K562 (cell line): Measurements from ENCODE around the gene ZNF775. TPM values are rescaled to one million over a fixed set of nuclear protein-coding genes. Genes with fewer than 3 reads are reported as not detected.

Source experiments
- BRF1 ChIP-seq: IDR thresholded peaks from 3 replicates; pipeline ENCODE4 v1.6.1; 2011; ENCODE audit warnings: borderline replicate concordance, mild to moderate bottlenecking; ENCODE audit not compliant: insufficient read length; ENCODE audit errors: extremely low read depth
- C11orf30 ChIP-seq: fragments of 450-650 bp; IDR thresholded peaks from 2 replicates; pipeline ENCODE4 v1.6.1; 2016; ENCODE audit warnings: low read depth, mild to moderate bottlenecking
- DMBX1 ChIP-seq: fragments of 250-450 bp; sonication (Bioruptor Pico); IDR thresholded peaks from 2 replicates; pipeline ENCODE4 v1.8.0; 2022; ENCODE audit warnings: inconsistent platforms, mild to moderate bottlenecking, moderate library complexity, borderline replicate concordance
- EWSR1 ChIP-seq: fragments of 450-650 bp; IDR thresholded peaks from 2 replicates; pipeline ENCODE4 v1.6.1; 2018; ENCODE audit warnings: borderline replicate concordance, mild to moderate bottlenecking, low read depth, moderate library complexity; ENCODE audit not compliant: partially characterized antibody
- FOSL1 ChIP-seq: fragments of 200-800 bp; sonication (Bioruptor generic); conservative IDR thresholded peaks from 2 replicates; pipeline ENCODE4 v1.6.1; 2016; ENCODE audit warnings: missing genetic modification characterization, missing compliant biosample characterization
- FOXM1 ChIP-seq, 2 experiments: fragments of 450-650 bp in 1 of 2; sonication (generic) in 1 of 2; formaldehyde crosslinking in 1 of 2; IDR thresholded peaks; 2 replicates each; pipeline versions ENCODE4 v1.6.1 to v1.9.0; 2017 to 2022; ENCODE audit warnings: low read depth in 2 of 2, mild to moderate bottlenecking in 2 of 2, missing genetic modification reagents in 1 of 2, moderate library complexity in 1 of 2
- GTF2A2 ChIP-seq: IDR thresholded peaks from 2 replicates; pipeline ENCODE4 v1.6.1; 2016; ENCODE audit warnings: mild to moderate bottlenecking, missing genetic modification characterization, missing compliant biosample characterization
- JUND ChIP-seq, 2 experiments: IDR thresholded peaks; 2 replicates in 1 of 2; 3 replicates in 1 of 2; pipeline ENCODE4 v1.6.1; 2011; ENCODE audit warnings: borderline replicate concordance in 2 of 2, low read depth in 2 of 2, low read length in 2 of 2, improper control_type of control experiment in 1 of 2, missing biosample characterization in 1 of 2, missing genetic modification characterization in 1 of 2, missing genetic modification reagents in 1 of 2
- MBD1 ChIP-seq: fragments of 250-450 bp; sonication (Bioruptor Pico); IDR thresholded peaks from 2 replicates; pipeline ENCODE4 v1.8.0; 2022; ENCODE audit warnings: inconsistent platforms
- MTA1 ChIP-seq: fragments of 450-650 bp; IDR thresholded peaks from 2 replicates; pipeline ENCODE4 v1.6.1; 2017; ENCODE audit warnings: borderline replicate concordance
- MXI1 ChIP-seq: IDR thresholded peaks from 2 replicates; pipeline ENCODE4 v1.6.1; 2011; ENCODE audit warnings: low read depth, mild to moderate bottlenecking, improper control_type of control experiment, low read length
- PHTF2 ChIP-seq: fragments of 250-450 bp; sonication (Bioruptor Pico); IDR thresholded peaks from 2 replicates; pipeline ENCODE4 v1.5.0; 2021; ENCODE audit warnings: mild to moderate bottlenecking
- PREB ChIP-seq: sonication (generic); formaldehyde crosslinking; IDR thresholded peaks from 2 replicates; pipeline ENCODE4 v1.8.1; 2023; ENCODE audit warnings: mild to moderate bottlenecking, missing genetic modification reagents
- RNF219 ChIP-seq: fragments of 250-450 bp; sonication (Bioruptor Pico); IDR thresholded peaks from 2 replicates; pipeline ENCODE4 v1.5.0; 2022; ENCODE audit warnings: mild to moderate bottlenecking
- TARDBP ChIP-seq: fragments of 450-650 bp; IDR thresholded peaks from 2 replicates; pipeline ENCODE4 v1.6.1; 2016
- THRAP3 ChIP-seq: fragments of 450-650 bp; IDR thresholded peaks from 2 replicates; pipeline ENCODE4 v1.6.1; 2016; ENCODE audit warnings: mild to moderate bottlenecking, inconsistent platforms, borderline replicate concordance
- WHSC1 ChIP-seq: IDR thresholded peaks from one replicate; pipeline ENCODE4 v1.6.1; 2012; ENCODE audit warnings: low read length, control low read depth, inconsistent platforms
- ZEB2 ChIP-seq: fragments of 450-650 bp; IDR thresholded peaks from 2 replicates; pipeline ENCODE4 v1.6.1; 2016
- ZNF263 ChIP-seq: sonication (generic); formaldehyde crosslinking; IDR thresholded peaks from 2 replicates; pipeline ENCODE4 v1.8.0; 2022; ENCODE audit warnings: mild to moderate bottlenecking, missing genetic modification reagents, borderline replicate concordance
- ZNF324 ChIP-seq: fragments of 250-450 bp; sonication (Bioruptor Pico); IDR thresholded peaks from 2 replicates; pipeline ENCODE4 v1.4.0; 2020; ENCODE audit warnings: mild to moderate bottlenecking
- ZNF717 ChIP-seq: fragments of 250-450 bp; sonication (Bioruptor Pico); IDR thresholded peaks from 2 replicates; pipeline ENCODE4 v1.5.0; 2021
- ZNF766 ChIP-seq: fragments of 200-800 bp; sonication (Bioruptor generic); conservative IDR thresholded peaks from 2 replicates; pipeline ENCODE4 v1.6.1; 2016; ENCODE audit warnings: missing genetic modification characterization, missing compliant biosample characterization
- polyA plus RNA-seq, 8 experiments: library from polyadenylated mRNA; depleted of rRNA in 4 of 8; stranded (reverse) in 5 of 8; unstranded in 3 of 8; fragments of >200 nt; fragmentation: Nextera tagmentation in 2 of 8; fragmentation: Illumina TruSeq in 1 of 8; extraction: Ambion mirVana in 2 of 8; extraction: Trizol in 1 of 8; gene quantifications; 2 replicates each; pipeline versions ENCODE4 v1.2.1 to v1.2.3, GENCODE V29; 2011 to 2014; ENCODE audit warnings: inconsistent platforms in 1 of 8, missing spikeins in 1 of 8
- total RNA-seq, 7 experiments: library from RNA; depleted of rRNA in 6 of 7; stranded (reverse); fragments of >200 nt in 6 of 7; fragmentation: Illumina TruSeq in 2 of 7; extraction: Trizol in 2 of 7; gene quantifications; 2 replicates each; pipeline versions ENCODE4 v1.2.1 to v1.2.3, GENCODE V29; 2011 to 2021; ENCODE audit warnings: low replicate concordance in 1 of 7

Gene ZNF775
- total and polyA plus RNA-seq, 9 of the 15 experiments (the other 6 are each of a cell fraction or from before 2014, with no cell fraction given): 0.04 to 18.7 (median 4.9) TPM

GRCh38 chr7:150357771-150358427, 21.2 kb upstream of the ZNF775 start (continued):
- TF ChIP-seq EWSR1 (no peak), BRF1 (no peak), FOSL1 (tag) (peak; percentile 93), THRAP3 (0 out of 2 replicates have a peak, but pooled peaks have one; percentile 24), ZNF324 (CRISPR knock-in tag) (no peak), PHTF2 (no peak), ZNF263 (CRISPR knock-in tag) (peak; percentile 98), ZNF717 (no peak), ZNF766 (peak; percentile 67; the same call in 1 of the 2 replicates), GTF2A2 (tag) (no peak), RNF219 (no peak), PREB (0 out of 2 replicates have a peak, but pooled peaks have one; percentile 42), MBD1 (peak; percentile 86; the same call in 1 of the 2 replicates), WHSC1 (peak; percentile 37), ZEB2 (peak; percentile 26; the same call in 1 of the 2 replicates), MXI1 (no peak), DMBX1 (CRISPR knock-in tag) (no peak), FOXM1 (IDR thresholded peaks at IDR 0.05; ENCODE audit: low read depth) (no peak), FOXM1 (CRISPR knock-in tag; IDR thresholded peaks at IDR 0.05; ENCODE audit: low read depth) (no peak), JUND (IDR thresholded peaks at IDR 0.05; ENCODE audit: borderline replicate concordance, low read depth, low read length) (peak; percentile 94), JUND (tag; IDR thresholded peaks at IDR 0.05; ENCODE audit: borderline replicate concordance, low read depth, low read length) (peak; percentile 90; the same call in 2 of the 3 replicates), C11orf30 (no peak), MTA1 (peak; percentile 42; the same call in 1 of the 2 replicates), TARDBP (peak; percentile 19; the same call in 1 of the 2 replicates)
